Heart left ventricle (tissue), 16 donors: Measurements from ENCODE around the gene RPAP3. TPM values are rescaled to one million over a fixed set of nuclear protein-coding genes. Genes with fewer than 3 reads are reported as not detected.

Source experiments
- ATAC-seq, 4 donors: fragments of 200-7000 bp; cut with Tn5 transposase; one replicate each; pipeline ENCODE4 v1.9.1; 2020 to 2022; ENCODE audit warnings: moderate library complexity in 4 of 4, mild to moderate bottlenecking in 3 of 4, moderate number of reproducible peaks in 1 of 4
- DNase-seq, 5 donors: peaks; one replicate each; pipeline ENCODE4 v3.0.0-alpha.2; 2020
- H3K27ac ChIP-seq, 12 donors: fragments of 200-600 bp; sonication (generic) in 4 of 12; one replicate each; pipeline versions ENCODE4 v1.5.0 to v1.8.0; 2016 to 2022; ENCODE audit warnings: mild to moderate bottlenecking in 2 of 12
- H3K27me3 ChIP-seq, 9 donors: fragments of 200-600 bp; sonication (generic) in 2 of 9; one replicate each; pipeline versions ENCODE4 v1.5.1 to v1.8.0; 2016 to 2022; ENCODE audit warnings: mild to moderate bottlenecking in 3 of 9
- H3K36me3 ChIP-seq, 9 donors: fragments of 200-600 bp; sonication (generic) in 2 of 9; one replicate each; pipeline versions ENCODE4 v1.5.0 to v1.8.0; 2018 to 2022; ENCODE audit warnings: mild to moderate bottlenecking in 2 of 9
- H3K4me1 ChIP-seq, 12 donors: fragments of 200-600 bp; sonication (generic) in 4 of 12; one replicate each; pipeline versions ENCODE4 v1.5.0 to v1.8.0; 2016 to 2022; ENCODE audit warnings: mild to moderate bottlenecking in 3 of 12
- H3K4me3 ChIP-seq, 12 donors: fragments of 200-600 bp; sonication (generic) in 4 of 12; one replicate each; pipeline versions ENCODE4 v1.5.0 to v1.8.0; 2017 to 2022; ENCODE audit warnings: mild to moderate bottlenecking in 9 of 12, moderate library complexity in 4 of 12
- H3K9me3 ChIP-seq, 12 donors: fragments of 200-600 bp; sonication (generic) in 4 of 12; one replicate each; pipeline versions ENCODE4 v1.5.0 to v1.8.0; 2016 to 2022; ENCODE audit warnings: mild to moderate bottlenecking in 1 of 12
- CTCF ChIP-seq, 12 donors: fragments of 200-600 bp; sonication (generic) in 4 of 12; IDR thresholded peaks; one replicate each; pipeline versions ENCODE4 v1.5.0 to v1.8.0; 2018 to 2022; ENCODE audit warnings: antibody characterized with exemption in 12 of 12, mild to moderate bottlenecking in 5 of 12
- POLR2A ChIP-seq, 2 donors: fragments of 450-650 bp; IDR thresholded peaks; one replicate each; pipeline ENCODE4 v1.6.1; 2017; ENCODE audit warnings: antibody characterized with exemption in 2 of 2, mild to moderate bottlenecking in 2 of 2, moderate library complexity in 2 of 2
- WGBS, 4 donors: extraction: QIAGEN DNeasy Blood & Tissue Kit in 2 of 4; methylation state at CpG; one replicate each; pipeline versions ENCODE4 v1.1.5 to v1.1.7; 2013 to 2018; 5-methylcytosine and 5-hydroxymethylcytosine counted together
- intact Hi-C, 10 donors: fragments of 100-400 bp; cut with DNase I; formaldehyde crosslinking; loops; one replicate each; pipeline versions ENCODE4 v1.11.1 to v1.14.2; 2022
- polyA plus RNA-seq, 2 donors: library from polyadenylated mRNA; stranded (reverse); fragments of 200-250 nt; gene quantifications; one replicate each; pipeline ENCODE4 v1.2.3, GENCODE V29; 2013
- total RNA-seq, 9 donors: library from RNA; depleted of rRNA in 2 of 9; stranded (reverse); fragments of >200 nt in 2 of 9; fragmentation: NEBNext Ultra II Directional in 3 of 9; extraction: Animal tissue kit (Norgen Biotek cat#: 25700) in 3 of 9; gene quantifications; one replicate each; pipeline versions ENCODE4 v1.1.0 to v1.2.4, GENCODE V29; 2016 to 2023
- donor health status: ischemic (EF 13 %, LVEDD 7.1; RV severe dilation, severe dysfunction).
- donor health status: healthy with polysubstance abuse.
- donor health status: DM: no; HTN: yes; CAD: no.
- donor health status: DM: no; HTN: no; CAD: no.
- donor health status: ischemic (EF 25% LVEDD 6.9; RV normal size, moderate dysfunction).
- donor health status: ischemic (EF 25% LVEDD 5.7; RV mildly dilated, moderate dysfunction).
- donor health status: healthy.
- donor health status: DM: yes; HTN: yes; CAD: no.
- donor health status: ischemic (EF 35%, LVEDD 5.7; RV mildly dilated, moderate dysfunction).
- donor health status: nonischemic (EF 11% LVEDD 7.7; RV severe dilation, severe dysfunction).
- donor health status: DM: yes; HTN: yes; CAD: no.
- donor health status: PGD.
- donor health status: ischemic (EF 29% LVEDD 5.4; RV normal size, mild dysfunction).
- donor health status: nonischemic (EF 23%, LVEDD 6.1; RV moderate dilation, normal function).

RPAP3 gene
- total and polyA plus RNA-seq, 11 donors, result 7.2 to 25.2 (median 21.7) TPM

GRCh38 chr12:47745485-47746041 lies 39.7 kb upstream of the RPAP3 start:
- peaks cover 4 to 37% (median 18%) of the 10 kb centered on the region in 12 donors for H3K4me1 ChIP-seq
- DNase-seq, result peak in 2 of 5 donors; percentile 21 to 59
- no peak overlapping the region for H3K4me3 ChIP-seq
- no peaks in the 10 kb centered on the region for H3K9me3 ChIP-seq
- peak in 2 of 4 donors; percentile 15 to 41 for ATAC-seq
- no peak overlapping the region for H3K27ac ChIP-seq
- no peak for TF ChIP-seq CTCF (IDR thresholded peaks at IDR 0.05)
- no peak for TF ChIP-seq POLR2A (IDR thresholded peaks at IDR 0.05)
- peaks cover 0 to 46% (median 12%) of the 10 kb centered on the region in 9 donors for H3K36me3 ChIP-seq
- WGBS, 4 donors, result 52 to 60% (median 58%) methylated on average over 16 of the region's 16 CpGs
- H3K27me3 ChIP-seq, result no peaks in the 10 kb centered on the region
- intact Hi-C loops, result no loop called here

GRCh38 chr12:47744778-47745436 lies 39.1 kb upstream of the RPAP3 start:
- peaks cover 0 to 39% (median 12%) of the 10 kb centered on the region in 9 donors for H3K36me3 ChIP-seq
- H3K4me1 ChIP-seq, result peaks cover 4 to 43% (median 23%) of the 10 kb centered on the region in 12 donors
- ATAC-seq, result no peak
- TF ChIP-seq CTCF (IDR thresholded peaks at IDR 0.05) (no peak), POLR2A (IDR thresholded peaks at IDR 0.05) (no peak)
- H3K27me3 ChIP-seq, result no peaks in the 10 kb centered on the region
- no peak overlapping the region for H3K27ac ChIP-seq
- WGBS, 4 donors, result 77 to 85% (median 79%) methylated on average over 8 of the region's 8 CpGs
- intact Hi-C loops, result no loop called here
- H3K4me3 ChIP-seq, result no peak overlapping the region
- DNase-seq, result peak in 2 of 5 donors; percentile 9 to 31
- no peaks in the 10 kb centered on the region for H3K9me3 ChIP-seq

- Histone ChIP-seq H3K4me3 (no peak overlapping the region), H3K4me1 (peaks cover 4 to 51% (median 29%) of the 10 kb centered on the region in 12 donors), H3K27me3 (no peaks in the 10 kb centered on the region), H3K36me3 (peaks cover 0 to 34% (median 7%) of the 10 kb centered on the region in 9 donors), H3K9me3 (no peaks in the 10 kb centered on the region), H3K27ac (no peak overlapping the region)
- peak in 1 of 5 donors; percentile 43 for DNase-seq
- intact Hi-C loops, result no loop called here
- ATAC-seq, result no peak
- WGBS, 4 donors, result 74 to 79% (median 77%) methylated on average over 10 of the region's 10 CpGs
- TF ChIP-seq POLR2A (IDR thresholded peaks at IDR 0.05) (no peak), CTCF (IDR thresholded peaks at IDR 0.05) (peak in 8 of 12 donors; percentile 15 to 36 (median 30))
Measured at GRCh38 chr12:47744005-47744651, 38.3 kb upstream of the RPAP3 start.

GRCh38 chr12:47743311-47743860 lies 37.6 kb upstream of the RPAP3 start:
- no peaks in the 10 kb centered on the region for H3K9me3 ChIP-seq
- H3K36me3 ChIP-seq, result peaks cover 0 to 26% (median 7%) of the 10 kb centered on the region in 9 donors
- peaks cover 6 to 58% (median 30%) of the 10 kb centered on the region in 12 donors for H3K4me1 ChIP-seq
- no peak overlapping the region for H3K4me3 ChIP-seq
- TF ChIP-seq CTCF (IDR thresholded peaks at IDR 0.05), result no peak
- no peak for TF ChIP-seq POLR2A (IDR thresholded peaks at IDR 0.05)
- 88 to 94% (median 91%) methylated on average over 6 to 9 of the region's 9 CpGs for WGBS, 4 donors
- ATAC-seq (no peak), DNase-seq (peak in 1 of 5 donors; percentile 54)
- H3K27me3 ChIP-seq, result no peaks in the 10 kb centered on the region
- H3K27ac ChIP-seq, result no peak overlapping the region
- intact Hi-C loops, result no loop called here
